Bronchial epithelial cell (primary cell): ENCODE data around the gene SETD4. TPM values are rescaled to one million over a fixed set of nuclear protein-coding genes. Genes with fewer than 3 reads are reported as not detected.

Experiments
- DNase-seq: peaks from one replicate; pipeline ENCODE4 v3.0.0-alpha.2; 2010; ENCODE audit warnings: low read depth
- FAIRE-seq: peaks from 2 replicates; lab custom pipeline; 2011; peaks lifted over from hg19 to GRCh38; lab: Jason Lieb, UNC
- H3K27me3 ChIP-seq: 2 replicates; pipeline ENCODE4 v1.5.1; 2011; ENCODE audit warnings: low read length; ENCODE audit not compliant: control insufficient read depth, insufficient read depth
- H3K36me3 ChIP-seq: 2 replicates; pipeline ENCODE4 v1.5.1; 2011; ENCODE audit warnings: low read length; ENCODE audit not compliant: control insufficient read depth, insufficient read depth
- H3K4me3 ChIP-seq: 2 replicates; pipeline ENCODE4 v1.5.1; 2011; ENCODE audit warnings: mild to moderate bottlenecking, low read depth, low read length, control low read depth
- total RNA-seq: library from RNA; depleted of rRNA; stranded (reverse); fragments of >200 nt; gene quantifications from 2 replicates; pipeline ENCODE4 v1.2.1, GENCODE V29; 2014
- TF ChIP-seq, protein P1 (sequence below): IDR thresholded peaks from 2 replicates; pipeline ENCODE4 v1.5.1; 2011; ENCODE audit warnings: mild to moderate bottlenecking, moderate library complexity, low read length, control low read depth, inconsistent platforms; ENCODE audit not compliant: insufficient read depth, severe bottlenecking

The SETD4 gene
- total RNA-seq, 1 donor from 2014 or later = 16.6 TPM

DNA sequence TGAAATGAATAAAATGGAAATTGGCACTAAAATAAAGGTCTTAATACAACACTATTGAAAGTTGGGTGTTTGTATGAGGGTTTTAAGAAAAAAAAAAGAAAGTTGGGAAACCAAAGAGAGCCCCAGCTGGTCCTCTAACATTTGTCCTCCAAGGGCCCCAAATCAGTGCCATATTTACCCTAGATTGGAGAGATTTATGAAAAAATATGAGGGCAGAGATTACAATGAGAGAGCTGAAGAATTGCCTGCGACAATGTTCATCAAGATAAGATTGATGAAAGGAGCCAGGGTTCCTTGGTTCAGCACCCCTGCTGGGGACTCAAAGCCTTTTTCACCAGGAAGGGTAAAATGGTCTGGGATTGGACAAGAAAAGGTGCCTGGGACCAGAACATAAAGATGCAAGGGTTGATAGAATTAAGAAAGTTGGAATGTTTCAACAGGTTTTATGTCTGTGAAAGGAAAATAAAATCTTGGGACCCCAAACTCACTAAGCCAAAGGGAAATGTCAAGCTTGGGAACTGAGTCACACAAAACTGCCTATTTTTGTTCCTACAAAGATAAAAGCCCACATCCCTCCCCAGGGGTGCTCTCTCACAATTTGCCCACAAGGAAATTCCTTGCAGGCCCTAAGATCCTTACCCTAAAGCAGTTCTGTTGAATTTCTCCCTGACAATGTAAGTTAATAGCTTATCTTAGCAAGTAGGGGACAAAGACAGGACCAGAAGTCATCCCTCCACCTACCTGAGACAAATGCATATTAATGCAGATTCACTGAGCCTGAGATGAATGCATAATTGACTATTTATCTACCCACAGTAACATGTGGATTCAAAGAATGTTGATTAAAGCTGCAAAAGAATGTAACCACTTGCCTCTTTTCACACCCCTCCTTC lies 36.3 kb upstream of the SETD4 start:
- FAIRE-seq = no peak
- no peak for DNase-seq
- TF ChIP-seq, protein P1, sequence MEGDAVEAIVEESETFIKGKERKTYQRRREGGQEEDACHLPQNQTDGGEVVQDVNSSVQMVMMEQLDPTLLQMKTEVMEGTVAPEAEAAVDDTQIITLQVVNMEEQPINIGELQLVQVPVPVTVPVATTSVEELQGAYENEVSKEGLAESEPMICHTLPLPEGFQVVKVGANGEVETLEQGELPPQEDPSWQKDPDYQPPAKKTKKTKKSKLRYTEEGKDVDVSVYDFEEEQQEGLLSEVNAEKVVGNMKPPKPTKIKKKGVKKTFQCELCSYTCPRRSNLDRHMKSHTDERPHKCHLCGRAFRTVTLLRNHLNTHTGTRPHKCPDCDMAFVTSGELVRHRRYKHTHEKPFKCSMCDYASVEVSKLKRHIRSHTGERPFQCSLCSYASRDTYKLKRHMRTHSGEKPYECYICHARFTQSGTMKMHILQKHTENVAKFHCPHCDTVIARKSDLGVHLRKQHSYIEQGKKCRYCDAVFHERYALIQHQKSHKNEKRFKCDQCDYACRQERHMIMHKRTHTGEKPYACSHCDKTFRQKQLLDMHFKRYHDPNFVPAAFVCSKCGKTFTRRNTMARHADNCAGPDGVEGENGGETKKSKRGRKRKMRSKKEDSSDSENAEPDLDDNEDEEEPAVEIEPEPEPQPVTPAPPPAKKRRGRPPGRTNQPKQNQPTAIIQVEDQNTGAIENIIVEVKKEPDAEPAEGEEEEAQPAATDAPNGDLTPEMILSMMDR = no peak

DNA sequence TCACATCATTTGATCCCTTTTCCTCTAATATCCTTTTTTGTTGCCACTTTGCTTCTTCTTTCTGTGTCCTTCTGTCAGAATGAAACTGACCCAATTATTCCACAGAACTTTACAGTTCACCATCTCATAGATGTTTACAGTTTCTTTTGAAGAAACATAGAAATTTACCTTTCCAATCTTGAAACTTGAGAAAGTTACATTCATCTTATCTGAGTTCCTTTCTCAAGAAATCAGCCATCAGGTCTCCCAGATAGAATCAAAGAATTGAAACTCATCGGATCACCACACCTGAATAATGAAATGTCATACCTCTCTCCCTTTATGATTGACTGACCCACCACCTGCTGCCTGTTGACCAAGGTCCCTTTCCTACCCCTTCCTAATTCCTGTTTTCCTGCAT lies 33.2 kb upstream of the SETD4 start:
- FAIRE-seq (no peak), DNase-seq (no peak)
- Histone ChIP-seq H3K36me3 (no peaks in the 10 kb centered on the region), H3K4me3 (no peak overlapping the region), H3K27me3 (no peaks in the 10 kb centered on the region)
- TF ChIP-seq, protein P1 = no peak

More for the DNA sequence above, 36.3 kb upstream of the SETD4 start:
- no peak overlapping the region for H3K4me3 ChIP-seq
- no peaks in the 10 kb centered on the region for H3K27me3 ChIP-seq
- no peaks in the 10 kb centered on the region for H3K36me3 ChIP-seq

DNA sequence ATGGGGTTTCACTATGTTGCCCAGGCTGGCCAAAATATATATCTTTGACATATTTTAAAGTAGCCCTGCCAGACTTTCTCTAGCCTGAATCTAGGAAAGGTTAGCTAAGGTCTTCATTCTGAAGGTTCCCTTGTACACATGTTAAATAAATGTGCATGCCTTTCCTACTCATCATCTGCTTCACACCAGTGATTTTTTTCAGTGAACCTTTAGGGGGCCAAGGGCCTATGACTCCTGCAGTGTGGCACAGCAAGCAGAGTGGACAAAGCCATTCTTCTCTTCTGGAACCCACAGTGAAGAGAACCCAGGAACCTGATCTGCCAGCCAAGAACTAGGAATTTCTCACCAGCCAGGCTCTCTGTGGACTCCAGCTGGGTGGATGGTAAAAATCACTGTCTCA lies 32.4 kb upstream of the SETD4 start:
- Histone ChIP-seq H3K4me3 (no peak overlapping the region), H3K27me3 (no peaks in the 10 kb centered on the region), H3K36me3 (no peaks in the 10 kb centered on the region)
- no peak for DNase-seq
- no peak for FAIRE-seq
- TF ChIP-seq, protein P1 = no peak

DNA sequence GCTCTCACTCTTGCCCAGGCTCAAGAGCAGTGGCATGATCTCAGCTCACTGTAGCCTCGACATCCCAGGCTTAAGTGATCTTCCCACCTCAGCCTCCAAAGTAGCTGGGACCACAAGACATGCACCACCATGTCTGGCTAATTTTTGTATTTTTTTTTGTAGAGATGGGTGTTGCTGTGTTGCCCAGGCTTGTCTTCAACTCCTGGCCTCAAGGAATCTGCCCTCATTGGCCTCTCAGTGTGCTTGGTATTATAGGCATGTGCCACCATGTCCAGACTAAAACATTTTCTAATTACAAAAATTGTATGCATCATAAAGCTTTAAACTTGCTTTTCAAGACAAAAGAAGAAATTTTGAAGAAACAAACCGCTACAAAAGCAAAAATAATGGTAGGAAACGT lies 29.6 kb upstream of the SETD4 start:
- H3K27me3 ChIP-seq = no peaks in the 10 kb centered on the region
- peak; percentile 96 for DNase-seq
- no peaks in the 10 kb centered on the region for H3K36me3 ChIP-seq
- TF ChIP-seq, protein P1 = no peak
- no peak overlapping the region for H3K4me3 ChIP-seq
- no peak for FAIRE-seq

DNA sequence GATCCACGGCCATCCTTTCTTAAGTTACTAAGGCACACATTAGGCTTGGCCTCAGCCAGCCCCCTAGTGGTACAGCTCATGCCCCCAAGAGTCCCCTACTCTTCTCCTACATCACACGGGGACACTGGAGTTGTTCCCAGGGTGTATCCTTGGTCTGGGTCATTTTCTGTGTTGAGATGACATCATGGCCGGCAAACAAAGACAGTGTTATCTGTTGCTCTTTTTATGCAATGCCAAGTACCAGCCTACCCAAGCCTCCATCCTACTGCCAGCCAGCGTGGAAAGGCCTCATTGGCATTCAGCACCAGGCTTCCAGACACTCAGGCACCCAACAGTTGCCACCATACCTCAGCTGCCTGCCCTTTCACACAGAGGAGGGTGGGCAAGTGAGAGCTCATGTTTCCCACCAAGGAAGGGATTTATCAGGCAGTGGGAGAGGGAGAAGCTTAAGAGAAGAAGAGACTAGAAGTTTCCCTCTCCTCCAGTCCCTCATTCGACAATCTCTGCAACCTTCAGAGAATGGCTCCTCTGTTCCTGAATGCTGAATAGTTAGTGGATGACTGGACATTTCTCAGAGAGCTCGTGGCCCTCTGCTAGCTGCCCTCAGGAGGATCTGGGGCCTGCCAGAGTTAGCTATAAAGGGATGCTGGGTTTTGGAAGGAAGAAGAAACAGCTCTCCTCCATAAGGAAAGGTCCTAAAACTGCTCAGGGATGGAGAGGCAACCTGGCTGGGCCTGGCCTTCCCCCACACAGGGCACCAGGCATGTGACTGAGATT lies 27.2 kb upstream of the SETD4 start:
- DNase-seq (no peak), FAIRE-seq (peak; percentile 13)
- H3K27me3 ChIP-seq = no peaks in the 10 kb centered on the region
- no peak overlapping the region for H3K4me3 ChIP-seq
- H3K36me3 ChIP-seq = no peaks in the 10 kb centered on the region
- TF ChIP-seq, protein P1 = no peak
